Liver (tissue), 9 donors: ENCODE measurements around the gene ARID4B. TPM values are rescaled to one million over a fixed set of nuclear protein-coding genes. Genes with fewer than 3 reads are reported as not detected.

Experiments used
- DNase-seq: peaks from one replicate; pipeline ENCODE4 v3.0.0-alpha.2; 2017; ENCODE audit warnings: low spot score
- H3K27ac ChIP-seq, 2 donors: one replicate each; pipeline ENCODE4 v1.7.0; 2013; ENCODE audit warnings: inconsistent platforms in 2 of 2, low read length in 2 of 2, control low read depth in 1 of 2, low read depth in 1 of 2, mild to moderate bottlenecking in 1 of 2
- H3K27me3 ChIP-seq, 4 donors: one replicate each; pipeline versions ENCODE4 v1.6.1 to v1.7.0; 2013; ENCODE audit warnings: low read length in 3 of 4, inconsistent platforms in 1 of 4, mild to moderate bottlenecking in 1 of 4, moderate library complexity in 1 of 4; ENCODE audit not compliant: control insufficient read depth in 4 of 4, insufficient read depth in 4 of 4
- H3K36me3 ChIP-seq, 4 donors: one replicate each; pipeline versions ENCODE4 v1.6.1 to v1.7.0; 2013; ENCODE audit warnings: low read length in 3 of 4, mild to moderate bottlenecking in 3 of 4, low read depth in 1 of 4, moderate library complexity in 1 of 4; ENCODE audit not compliant: control insufficient read depth in 4 of 4, insufficient read depth in 3 of 4
- H3K4me1 ChIP-seq, 4 donors: one replicate each; pipeline versions ENCODE4 v1.6.1 to v1.7.0; 2013; ENCODE audit warnings: low read length in 3 of 4, mild to moderate bottlenecking in 3 of 4, moderate library complexity in 1 of 4; ENCODE audit not compliant: control insufficient read depth in 4 of 4, insufficient read depth in 4 of 4
- H3K4me3 ChIP-seq, 3 donors: one replicate each; pipeline versions ENCODE4 v1.6.1 to v1.7.0; 2013; ENCODE audit warnings: low read length in 3 of 3, control low read depth in 1 of 3, low read depth in 1 of 3, mild to moderate bottlenecking in 1 of 3
- H3K9ac ChIP-seq, 2 donors: one replicate each; pipeline ENCODE4 v1.7.0; 2013; ENCODE audit warnings: low read length in 2 of 2, mild to moderate bottlenecking in 2 of 2, moderate library complexity in 2 of 2, control low read depth in 1 of 2, low read depth in 1 of 2
- H3K9me3 ChIP-seq, 4 donors: one replicate each; pipeline versions ENCODE4 v1.6.1 to v1.7.0; 2013; ENCODE audit warnings: low read length in 3 of 4; ENCODE audit not compliant: control insufficient read depth in 4 of 4
- ATF3 ChIP-seq: IDR thresholded peaks from 2 replicates; pipeline ENCODE4 v1.6.1; 2016; ENCODE audit warnings: antibody characterized with exemption
- CTCF ChIP-seq: fragments of 150-350 bp; IDR thresholded peaks from 2 replicates; pipeline ENCODE4 v1.5.1; 2017; ENCODE audit warnings: improper control_type of control experiment, low read depth, low read length; ENCODE audit not compliant: missing input control
- EGR1 ChIP-seq, 2 donors: IDR thresholded peaks; 2 replicates each; pipeline ENCODE4 v1.6.1; 2016 to 2018; ENCODE audit warnings: antibody characterized with exemption in 2 of 2, low read depth in 2 of 2
- FOXA1 ChIP-seq: IDR thresholded peaks from 2 replicates; pipeline ENCODE4 v1.6.1; 2016; ENCODE audit warnings: antibody characterized with exemption
- FOXA2 ChIP-seq: IDR thresholded peaks from 2 replicates; pipeline ENCODE4 v1.6.1; 2016; ENCODE audit warnings: antibody characterized with exemption
- GABPA ChIP-seq, 2 donors: IDR thresholded peaks in 1 of 2; conservative IDR thresholded peaks in 1 of 2; 2 replicates each; pipeline ENCODE4 v1.6.1; 2016; ENCODE audit warnings: antibody characterized with exemption in 2 of 2, mild to moderate bottlenecking in 1 of 2, moderate library complexity in 1 of 2
- HNF4A ChIP-seq, 2 donors: conservative IDR thresholded peaks; 2 replicates each; pipeline ENCODE4 v1.6.1; 2016; ENCODE audit warnings: antibody characterized with exemption in 2 of 2, mild to moderate bottlenecking in 2 of 2
- HNF4G ChIP-seq: IDR thresholded peaks from 2 replicates; pipeline ENCODE4 v1.6.1; 2016; ENCODE audit warnings: antibody characterized with exemption
- JUND ChIP-seq, 2 donors: IDR thresholded peaks; 2 replicates each; pipeline ENCODE4 v1.6.1; 2016; ENCODE audit warnings: antibody characterized with exemption in 2 of 2
- MAX ChIP-seq: IDR thresholded peaks from 2 replicates; pipeline ENCODE4 v1.6.1; 2016; ENCODE audit warnings: antibody characterized with exemption
- NR2F2 ChIP-seq: IDR thresholded peaks from 2 replicates; pipeline ENCODE4 v1.6.1; 2016; ENCODE audit warnings: antibody characterized with exemption
- RAD21 ChIP-seq, 2 donors: IDR thresholded peaks; 2 replicates each; pipeline ENCODE4 v1.6.1; 2016; ENCODE audit warnings: antibody characterized with exemption in 2 of 2, mild to moderate bottlenecking in 2 of 2
- REST ChIP-seq: IDR thresholded peaks from 2 replicates; pipeline ENCODE4 v1.6.1; 2016; ENCODE audit warnings: antibody characterized with exemption, mild to moderate bottlenecking
- RXRA ChIP-seq, 2 donors: IDR thresholded peaks; 2 replicates each; pipeline ENCODE4 v1.6.1; 2017 to 2018; ENCODE audit warnings: antibody characterized with exemption in 2 of 2, mild to moderate bottlenecking in 1 of 2
- SP1 ChIP-seq: IDR thresholded peaks from 2 replicates; pipeline ENCODE4 v1.6.1; 2018; ENCODE audit warnings: antibody characterized with exemption, mild to moderate bottlenecking
- TAF1 ChIP-seq: conservative IDR thresholded peaks from 2 replicates; pipeline ENCODE4 v1.6.1; 2016; ENCODE audit warnings: antibody characterized with exemption, mild to moderate bottlenecking
- YY1 ChIP-seq: IDR thresholded peaks from 2 replicates; pipeline ENCODE4 v1.6.1; 2016; ENCODE audit warnings: antibody characterized with exemption, mild to moderate bottlenecking
- ZBTB33 ChIP-seq: IDR thresholded peaks from 2 replicates; pipeline ENCODE4 v1.6.1; 2016; ENCODE audit warnings: antibody characterized with exemption
- WGBS: extraction: QIAGEN DNeasy Blood & Tissue Kit; methylation state at CpG from one replicate; pipeline ENCODE4 v1.1.7; 2013; 5-methylcytosine and 5-hydroxymethylcytosine counted together
- polyA plus RNA-seq, 2 donors: library from polyadenylated mRNA; stranded (reverse) in 1 of 2; unstranded in 1 of 2; fragments of 200-250 nt in 1 of 2; fragments of >200 nt in 1 of 2; fragmentation: Nextera tagmentation in 1 of 2; extraction: Ambion mirVana in 1 of 2; gene quantifications; one replicate each; pipeline versions ENCODE4 v1.2.1 to v1.2.3, GENCODE V29; 2013 to 2015
- total RNA-seq, 2 donors: library from RNA; depleted of rRNA; stranded (reverse); fragments of >200 nt; gene quantifications; one replicate each; pipeline ENCODE4 v1.2.3, GENCODE V29; 2014
- donor health status: healthy.
- donor health status: healthy.
- donor health status: healthy.
- donor health status: healthy.
- donor health status: healthy.

Gene ARID4B
- total and polyA plus RNA-seq, 4 donors, result 4.2 to 27.3 (median 21.3) TPM

GRCh38 chr1:235290740-235291502 is 37.1 kb downstream of the ARID4B start:
- no peak for DNase-seq
- Histone ChIP-seq H3K36me3 (no peaks in the 10 kb centered on the region), H3K4me3 (no peak overlapping the region), H3K9me3 (no peaks in the 10 kb centered on the region), H3K27ac (no peak overlapping the region), H3K4me1 (peaks cover 3 to 10% (median 5%) of the 10 kb centered on the region in 4 donors), H3K9ac (no peak overlapping the region), H3K27me3 (no peaks in the 10 kb centered on the region)
- 91% methylated on average over 12 of the region's 12 CpGs for WGBS
- TF ChIP-seq FOXA1, result no peak
- TF ChIP-seq ZBTB33, result no peak
- TF ChIP-seq GABPA (IDR thresholded peaks at IDR 0.05 in 1 of 2, conservative IDR thresholded peaks at IDR 0.05 in 1 of 2), result no peak
- TF ChIP-seq JUND (IDR thresholded peaks at IDR 0.05), result no peak
- no peak for TF ChIP-seq YY1
- TF ChIP-seq RXRA (IDR thresholded peaks at IDR 0.05), result no peak
- no peak for TF ChIP-seq EGR1 (IDR thresholded peaks at IDR 0.05; ENCODE audit: low read depth in 2 of 2)
- TF ChIP-seq FOXA2, result no peak
- no peak for TF ChIP-seq TAF1
- TF ChIP-seq RAD21 (IDR thresholded peaks at IDR 0.05), result no peak

- Histone ChIP-seq H3K9ac (no peak overlapping the region), H3K36me3 (no peaks in the 10 kb centered on the region), H3K4me3 (no peak overlapping the region), H3K27me3 (no peaks in the 10 kb centered on the region), H3K4me1 (peaks cover 3 to 10% (median 5%) of the 10 kb centered on the region in 4 donors), H3K27ac (no peak overlapping the region), H3K9me3 (no peaks in the 10 kb centered on the region)
- 92% methylated on average over 12 of the region's 12 CpGs for WGBS
- DNase-seq, result no peak
- no peak for TF ChIP-seq MAX
- TF ChIP-seq REST, result no peak
- no peak for TF ChIP-seq ATF3
- no peak for TF ChIP-seq GABPA (IDR thresholded peaks at IDR 0.05 in 1 of 2, conservative IDR thresholded peaks at IDR 0.05 in 1 of 2)
- TF ChIP-seq HNF4G, result no peak
- TF ChIP-seq CTCF, result no peak
- no peak for TF ChIP-seq TAF1
- no peak for TF ChIP-seq SP1
- no peak for TF ChIP-seq RXRA (IDR thresholded peaks at IDR 0.05)
- TF ChIP-seq NR2F2, result no peak
- no peak for TF ChIP-seq HNF4A (conservative IDR thresholded peaks at IDR 0.05)
- TF ChIP-seq FOXA2, result no peak
- no peak for TF ChIP-seq EGR1 (IDR thresholded peaks at IDR 0.05; ENCODE audit: low read depth in 2 of 2)
- no peak for TF ChIP-seq FOXA1
- TF ChIP-seq ZBTB33, result no peak
- TF ChIP-seq RAD21 (IDR thresholded peaks at IDR 0.05), result no peak
- no peak for TF ChIP-seq YY1
- TF ChIP-seq JUND (IDR thresholded peaks at IDR 0.05), result no peak
These were observed 37.9 kb downstream of the ARID4B start for GRCh38 chr1:235289859-235290739.
